GM12874 (cell line): ENCODE data around the gene IMMT.

Experiments
- CTCF ChIP-seq: IDR thresholded peaks from 2 replicates; pipeline ENCODE4 v1.5.1; 2011; ENCODE audit warnings: low read depth, mild to moderate bottlenecking, control low read depth, low read length, moderate library complexity; ENCODE audit not compliant: insufficient read depth

IMMT gene

GRCh38 chr2:86105969-86106945 is 89.0 kb downstream of the IMMT start, which contains the start of gene PTCD3:
Gene PTCD3 (plus strand): TSS chr2:86106235. CDS start chr2:86106248, 13 bp downstream.
- TF ChIP-seq CTCF = no peak

- no peak for TF ChIP-seq CTCF
Observed at GRCh38 chr2:86105252-86105968, 89.9 kb downstream of the IMMT start, which contains the start of gene POLR1A. Gene POLR1A (minus strand): TSS chr2:86105886. CDS start chr2:86105776, 110 bp downstream.

GRCh38 chr2:86102157-86102556 is 93.1 kb downstream of the IMMT start:
- no peak for TF ChIP-seq CTCF

GRCh38 chr2:86097913-86098312 is 97.3 kb downstream of the IMMT start:
- TF ChIP-seq CTCF = no peak

GRCh38 chr2:86097114-86097896 is 98.0 kb downstream of the IMMT start:
- no peak for TF ChIP-seq CTCF

- TF ChIP-seq CTCF = no peak
Observed at GRCh38 chr2:86094229-86094628, 101.0 kb downstream of the IMMT start.
